ENCODE data around the gene CDH12. TPM values are rescaled to one million over a fixed set of nuclear protein-coding genes. Genes with fewer than 3 reads are reported as not detected.
"Not testable (repeated sequence)": the region's sequence is repeated elsewhere in the genome, so short reads cannot be mapped to it uniquely, and the experiment has no call there.

CDH12 gene
- total RNA-seq, 1 donor from 2014 or later = not detected

DNA sequence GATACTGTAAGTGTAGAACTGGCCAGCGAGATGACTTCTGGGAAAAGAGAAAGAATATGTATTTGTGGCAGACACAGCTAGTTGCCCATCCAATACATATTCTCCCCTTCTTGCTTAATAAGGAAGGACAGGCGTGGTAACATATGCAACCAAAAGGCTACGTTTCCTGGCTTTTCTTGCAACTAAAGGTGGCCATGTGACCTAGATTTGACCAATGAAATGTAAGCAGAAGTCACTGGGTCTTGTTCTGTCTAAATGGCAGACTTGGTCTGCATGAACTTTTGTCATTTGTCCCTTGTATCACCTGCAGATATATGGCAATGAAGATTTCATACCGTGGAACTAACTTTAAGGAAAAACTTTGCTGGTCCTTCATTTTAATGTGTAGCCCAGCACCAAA lies 183.8 kb downstream of the CDH12 start:
- intact Hi-C loops (cut with DNase I) = no loop called here
- DNase-seq (ENCODE audit: low spot score) = no peak

DNA sequence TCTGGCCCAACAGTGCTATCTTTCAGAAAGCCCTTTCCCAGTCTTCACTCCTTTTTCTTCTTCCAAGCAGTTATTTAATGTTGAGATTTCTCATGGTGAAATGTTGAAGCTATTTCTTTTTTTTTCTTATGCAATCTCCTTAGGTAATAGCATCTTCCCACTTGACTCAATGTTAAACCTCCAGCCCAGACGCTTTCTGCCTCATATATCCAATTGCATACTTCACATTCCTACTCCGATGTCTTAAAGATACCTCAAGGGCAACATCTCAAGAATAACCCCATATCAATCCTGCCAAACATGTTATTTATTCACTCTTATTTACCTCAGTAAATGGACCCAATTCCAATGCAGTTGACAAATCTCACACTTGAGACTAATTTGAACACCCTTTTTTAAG lies 187.3 kb downstream of the CDH12 start:
- DNase-seq (ENCODE audit: low spot score) = no peak
- intact Hi-C loops (cut with DNase I) = no loop called here

- intact Hi-C loops (cut with DNase I) = no loop called here
- DNase-seq (ENCODE audit: low spot score) = no peak
Measured at GRCh38 chr5:22663134-22663533, 190.0 kb downstream of the CDH12 start.

DNA sequence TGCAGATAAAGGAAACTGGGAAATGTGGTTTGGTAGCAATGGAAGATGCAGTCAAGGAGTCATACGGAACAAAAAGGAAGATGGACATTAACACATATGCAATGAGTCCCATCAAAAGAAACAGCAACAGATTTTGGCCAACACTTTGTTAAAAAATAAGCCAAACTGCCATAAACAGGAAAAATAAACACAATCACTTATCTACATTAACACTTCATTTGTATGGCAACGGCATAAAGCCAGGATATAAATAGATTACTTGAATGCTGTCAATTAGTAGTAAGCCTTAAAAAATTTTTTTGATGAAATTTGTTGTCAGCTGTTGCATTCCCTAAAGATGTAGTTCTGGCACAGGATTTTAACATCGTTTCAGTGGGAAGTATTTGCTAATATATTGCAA lies 190.8 kb downstream of the CDH12 start:
- DNase-seq (ENCODE audit: low spot score) = no peak

DNA sequence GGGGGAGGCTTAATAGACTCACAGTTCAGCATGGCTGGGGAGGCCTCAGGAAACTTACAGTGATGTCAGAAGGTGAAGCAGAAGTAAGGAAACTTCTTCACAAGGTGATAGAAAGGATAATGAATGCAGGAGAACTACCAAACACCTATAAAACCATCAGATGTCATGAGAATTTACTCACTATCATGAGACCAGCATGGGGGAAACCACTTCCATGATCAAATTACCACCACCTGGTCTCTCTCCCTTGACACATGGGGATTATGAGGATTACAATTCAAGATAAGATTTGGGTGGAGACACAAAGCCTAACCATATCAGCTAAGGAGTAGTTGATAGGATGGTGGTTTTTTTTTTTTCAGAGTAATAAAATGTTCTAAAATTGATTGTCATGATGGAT lies 201.8 kb downstream of the CDH12 start:
- intact Hi-C loops (cut with DNase I) = no loop called here
- no peak for DNase-seq (ENCODE audit: low spot score)

More for the DNA sequence above, 190.8 kb downstream of the CDH12 start:
- intact Hi-C loops (cut with DNase I) = no loop called here

DNA sequence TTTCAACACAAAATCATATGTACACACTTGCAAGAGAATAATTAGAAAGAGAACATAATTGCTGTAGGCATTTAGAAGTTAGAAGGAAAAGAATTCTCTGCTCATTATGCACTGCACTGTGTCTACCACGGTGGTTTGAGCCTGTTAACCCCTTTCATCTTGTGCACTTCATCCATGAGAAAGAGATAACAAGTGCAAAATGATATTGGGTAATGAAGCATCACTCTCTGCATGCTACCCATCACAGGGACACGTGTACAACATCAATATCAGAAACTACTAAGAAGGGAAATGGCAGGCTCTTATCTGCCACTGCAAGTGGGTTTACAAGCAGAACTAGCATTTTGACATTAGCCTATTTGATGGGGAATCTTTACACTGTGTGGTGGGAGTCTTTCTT lies 202.6 kb downstream of the CDH12 start:
- intact Hi-C loops (cut with DNase I) = no loop called here
- no peak for DNase-seq (ENCODE audit: low spot score)

- no peak for DNase-seq (ENCODE audit: low spot score)
- intact Hi-C loops (cut with DNase I) = no loop called here
Measured at GRCh38 chr5:22649074-22649473, 204.1 kb downstream of the CDH12 start.

GRCh38 chr5:22644859-22645258 lies 208.3 kb downstream of the CDH12 start:
- DNase-seq (ENCODE audit: low spot score) = no peak
- intact Hi-C loops (cut with DNase I) = no loop called here

DNA sequence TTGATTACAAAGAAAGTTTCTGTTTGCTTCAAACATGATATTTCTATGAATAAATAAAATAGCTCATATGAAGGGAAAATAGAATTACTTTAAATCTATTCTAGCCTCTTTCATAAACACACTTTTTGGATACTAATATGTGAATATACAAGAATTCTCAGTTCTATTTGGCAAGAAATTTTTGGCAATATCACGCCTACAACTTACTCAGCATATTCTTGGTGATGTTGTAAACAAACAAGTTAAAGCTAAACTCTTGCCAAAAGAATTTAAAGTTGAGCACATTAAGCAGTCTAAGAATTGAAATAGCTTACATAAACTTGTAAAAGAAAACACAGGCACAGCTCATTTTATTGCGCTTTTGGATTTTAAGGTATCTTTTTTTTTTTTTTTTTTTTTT lies 209.8 kb downstream of the CDH12 start:
- intact Hi-C loops (cut with DNase I) = no loop called here
- DNase-seq (ENCODE audit: low spot score) = no peak

- no peak for DNase-seq (ENCODE audit: low spot score)
- intact Hi-C loops (cut with DNase I) = no loop called here
Measured at GRCh38 chr5:22631683-22632082, 221.5 kb downstream of the CDH12 start.

DNA sequence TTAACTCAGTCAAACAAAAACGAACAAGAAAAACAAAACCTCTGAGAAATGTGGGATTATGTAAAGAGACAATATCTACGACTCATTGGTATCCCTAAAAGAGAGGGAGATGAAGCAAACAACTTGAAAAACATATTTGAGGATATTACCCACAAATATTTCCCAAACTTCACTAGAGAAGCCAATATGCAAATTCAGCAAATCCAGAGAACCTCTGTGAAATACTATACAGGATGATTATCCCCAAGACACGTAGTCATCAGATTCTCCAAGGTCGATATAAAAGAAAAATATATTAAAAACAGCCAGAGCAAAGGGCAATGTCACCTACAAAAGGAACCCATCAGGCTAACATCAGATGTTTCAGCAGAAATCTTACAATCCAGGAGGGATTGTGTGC lies 226.1 kb downstream of the CDH12 start:
- intact Hi-C loops (cut with DNase I) = no loop called here
- DNase-seq (ENCODE audit: low spot score) = no peak

DNA sequence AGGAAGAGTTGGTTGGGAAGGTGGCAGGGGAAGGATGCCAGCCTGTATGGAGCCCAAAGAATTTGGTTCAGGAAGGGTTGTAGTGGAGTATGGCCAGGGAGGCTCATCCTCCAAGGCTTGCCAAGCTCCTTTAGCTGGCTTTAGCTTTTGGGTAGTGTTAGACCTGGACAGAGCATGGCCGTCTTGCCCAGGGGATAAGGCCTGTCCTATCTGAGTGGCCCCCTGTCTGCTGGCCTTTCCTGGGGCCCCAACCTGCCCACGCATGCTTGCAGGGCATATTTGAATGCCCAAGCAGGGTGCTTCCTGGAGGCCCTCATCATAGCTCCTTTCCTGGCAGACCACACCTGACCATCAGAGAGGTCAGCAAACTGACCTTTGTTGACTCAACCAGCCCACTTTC lies 227.7 kb downstream of the CDH12 start:
- intact Hi-C loops (cut with DNase I) = no loop called here
- no peak for DNase-seq (ENCODE audit: low spot score)

DNA sequence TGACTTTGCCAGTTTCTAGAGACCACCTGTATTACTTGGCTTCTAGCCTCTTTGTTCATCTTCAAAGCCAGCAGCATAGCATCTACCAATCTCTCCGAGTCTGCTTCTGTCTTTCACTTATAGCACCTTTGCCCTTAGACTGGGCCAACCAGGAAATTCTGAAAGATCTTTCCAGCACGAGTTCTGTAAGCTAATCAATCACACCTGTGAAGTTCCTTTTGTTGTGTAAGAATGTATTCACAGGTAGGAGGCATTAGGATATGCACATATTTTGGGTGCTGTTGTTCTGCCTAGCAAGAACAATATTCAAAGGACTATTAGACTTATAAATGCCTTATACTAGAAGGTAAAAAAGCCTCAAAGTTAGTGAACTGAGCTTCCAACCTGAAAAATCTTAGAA lies 232.1 kb downstream of the CDH12 start:
- no peak for DNase-seq (ENCODE audit: low spot score)
- intact Hi-C loops (cut with DNase I) = no loop called here

DNA sequence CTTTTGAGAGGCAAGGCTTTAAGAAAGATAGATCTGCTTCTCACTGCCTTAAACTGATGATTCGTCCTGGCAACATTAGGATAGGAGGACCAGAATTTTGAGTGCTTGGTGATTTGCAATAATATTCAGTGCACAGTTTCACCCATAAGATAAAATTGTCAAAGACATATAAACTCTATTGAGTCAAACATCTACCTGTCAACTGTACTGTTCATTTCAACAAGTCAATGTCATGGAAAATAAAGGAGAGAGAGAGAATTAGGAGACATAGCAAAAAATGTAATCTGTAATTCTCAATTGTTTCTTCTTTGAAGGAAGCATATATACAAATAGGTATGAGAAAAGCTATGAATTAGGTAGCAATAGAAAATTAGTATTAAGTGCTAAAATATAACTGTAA lies 237.2 kb downstream of the CDH12 start:
- no peak for DNase-seq (ENCODE audit: low spot score)
- intact Hi-C loops (cut with DNase I) = no loop called here

- no peak for DNase-seq (ENCODE audit: low spot score)
- intact Hi-C loops (cut with DNase I) = no loop called here
Measured at GRCh38 chr5:22614486-22615094, 238.6 kb downstream of the CDH12 start.

GRCh38 chr5:22612928-22613327 lies 240.2 kb downstream of the CDH12 start:
- no peak for DNase-seq (ENCODE audit: low spot score)
- intact Hi-C loops (cut with DNase I) = no loop called here

DNA sequence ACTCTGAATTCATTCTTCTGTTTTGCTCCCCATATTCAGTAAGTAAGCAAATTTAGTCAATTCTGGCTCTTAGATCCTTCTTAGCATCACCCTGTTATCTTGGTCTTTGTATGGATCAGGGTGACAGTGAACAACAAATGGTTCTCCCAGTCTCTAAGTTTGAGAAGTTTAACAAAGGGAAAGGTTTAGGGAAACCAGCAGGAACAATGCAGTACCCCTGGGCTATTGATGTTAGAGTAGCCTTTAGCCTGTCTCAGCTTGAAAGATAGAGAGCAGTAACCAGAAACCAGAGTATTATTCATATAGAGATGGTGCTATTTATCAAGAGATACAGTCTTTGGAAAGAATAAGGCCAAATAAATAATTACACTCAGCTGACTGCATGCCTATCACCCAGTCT lies 241.8 kb downstream of the CDH12 start:
- intact Hi-C loops (cut with DNase I) = no loop called here
- DNase-seq (ENCODE audit: low spot score) = no peak

- intact Hi-C loops (cut with DNase I) = not testable (repeated sequence)
Measured at GRCh38 chr5:22607498-22607897, 245.6 kb downstream of the CDH12 start.

DNA sequence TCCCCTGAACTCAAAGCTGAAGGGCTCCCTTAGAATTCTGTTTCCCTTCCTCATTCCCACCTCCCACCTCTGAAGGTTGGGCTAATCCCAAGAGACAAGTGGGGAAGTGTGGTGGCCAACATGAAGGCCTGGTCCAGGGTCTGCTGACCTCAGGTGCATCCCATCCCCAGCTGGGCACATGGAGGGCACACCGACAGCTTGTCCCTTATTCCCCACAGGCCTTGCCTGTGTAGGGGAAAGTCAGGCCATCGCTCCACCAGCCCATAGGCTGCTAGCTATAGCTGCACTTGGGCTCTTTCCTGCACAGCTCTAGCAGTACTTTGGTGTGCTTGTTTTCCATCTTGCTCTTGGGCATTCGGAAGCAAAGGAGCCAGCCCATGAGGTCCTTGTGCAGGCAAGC lies 247.7 kb downstream of the CDH12 start:
- DNase-seq (ENCODE audit: low spot score) = no peak
- intact Hi-C loops (cut with DNase I) = no loop called here

More at GRCh38 chr5:22607498-22607897, 245.6 kb downstream of the CDH12 start:
- not testable (repeated sequence) for DNase-seq (ENCODE audit: low spot score)

GRCh38 chr5:22604711-22605110 lies 248.4 kb downstream of the CDH12 start:
- no peak for DNase-seq (ENCODE audit: low spot score)
- intact Hi-C loops (cut with DNase I) = no loop called here

GRCh38 chr5:22598796-22599195 lies 254.3 kb downstream of the CDH12 start:
- no peak for DNase-seq (ENCODE audit: low spot score)
- intact Hi-C loops (cut with DNase I) = no loop called here

DNA sequence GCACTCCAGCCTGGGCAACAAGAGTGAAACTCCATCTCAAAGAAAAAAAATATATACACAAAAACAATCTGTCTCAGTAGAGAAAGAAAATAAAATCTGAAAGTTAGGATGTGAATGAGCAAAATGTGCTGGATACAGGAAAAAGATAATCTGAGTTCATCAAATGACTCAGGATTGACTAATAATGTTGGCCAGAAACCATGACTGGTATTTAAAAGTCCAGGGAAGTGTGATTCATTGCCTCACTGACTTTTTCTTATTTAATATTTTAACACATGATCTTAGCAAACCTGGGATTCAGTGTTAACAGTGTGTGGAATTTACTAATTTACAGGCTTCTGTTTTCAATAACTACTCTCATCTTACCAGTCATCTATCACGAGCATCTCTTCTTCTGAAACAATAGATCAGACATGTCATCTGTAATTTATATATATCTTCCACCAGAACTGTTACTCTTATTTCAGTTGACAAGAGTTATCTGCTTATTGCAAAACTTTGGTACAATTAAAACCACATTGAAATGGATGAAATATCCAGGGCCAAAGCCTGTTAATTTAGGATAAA lies 256.7 kb downstream of the CDH12 start:
- no peak for DNase-seq (ENCODE audit: low spot score)
- intact Hi-C loops (cut with DNase I) = no loop called here

All from cardiac septum (tissue), 1 donor.